ENCODE results near the gene C9orf72. TPM values are rescaled to one million over a fixed set of nuclear protein-coding genes. Genes with fewer than 3 reads are reported as not detected.

Gene C9orf72
- total and polyA plus RNA-seq, 2 of the 4 experiments (the other 2 are of a cell fraction): 2.0 to 3.4 TPM

DNA sequence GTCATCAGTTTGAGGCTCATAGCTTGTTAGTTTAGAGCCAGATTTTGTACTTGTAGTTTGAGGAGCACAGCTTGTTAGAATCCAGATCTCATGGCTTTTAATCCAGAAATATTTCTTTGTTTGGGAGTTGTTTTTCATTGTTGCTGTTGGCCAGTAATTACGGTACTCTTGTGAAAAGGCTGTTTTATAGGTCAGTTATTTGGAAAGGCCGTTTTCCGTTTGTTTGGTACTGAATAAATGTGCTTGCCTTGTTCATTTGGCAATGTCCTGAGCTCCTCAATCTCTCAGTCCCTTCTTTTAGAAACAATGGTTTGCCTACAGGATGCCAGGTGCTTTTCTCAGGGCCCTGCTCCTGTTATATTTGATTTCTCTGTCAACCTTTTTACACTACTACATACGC is 39.1 kb downstream of the C9orf72 start:
- Histone ChIP-seq H3K79me1 (ENCODE audit: low read depth in 1 of 2, low read length in 2 of 2) (no peaks in the 10 kb centered on the region), H3K9me3 (ENCODE audit: control insufficient read depth, insufficient read depth, low read length) (no peaks in the 10 kb centered on the region), H3K9me1 (ENCODE audit: insufficient read depth, low read length) (no peaks in the 10 kb centered on the region), H3K9ac (ENCODE audit: low read depth, low read length) (no peak overlapping the region), H3K27me3 (ENCODE audit: control insufficient read depth, insufficient read depth, low read length) (peaks cover 6% of the 10 kb centered on the region), H3K36me3 (ENCODE audit: control insufficient read depth, insufficient read depth, low read length) (no peaks in the 10 kb centered on the region), H3K27ac (ENCODE audit: insufficient read depth, low read length) (no peak overlapping the region), H2BK120ac (ENCODE audit: low read depth, low read length) (no peak overlapping the region), H2AK5ac (ENCODE audit: low read depth, low read length) (no peak overlapping the region), H4K8ac (ENCODE audit: low read depth in 2 of 2, low read length in 2 of 2) (no peak overlapping the region), H3K4me1 (ENCODE audit: control insufficient read depth, insufficient read depth, low read length) (no peaks in the 10 kb centered on the region), H3K4ac (ENCODE audit: low read depth, low read length) (no peak overlapping the region), H4K5ac (ENCODE audit: low read depth, low read length) (no peak overlapping the region), H2BK5ac (ENCODE audit: low read depth, low read length, poor library complexity, severe bottlenecking) (no peak overlapping the region), H3K4me2 (ENCODE audit: low read depth, low read length) (no peak overlapping the region), H2AK9ac (replicated peaks; ENCODE audit: low read depth, low read length, poor library complexity) (no peak overlapping the region), H2BK20ac (ENCODE audit: low read depth, low read length) (no peak overlapping the region), H3K23ac (ENCODE audit: low read depth, low read length) (no peak overlapping the region), H2BK15ac (ENCODE audit: low read depth, low read length) (no peak overlapping the region), H3K4me3 (ENCODE audit: insufficient read depth, low read depth, low read length) (no peak overlapping the region), H3K18ac (ENCODE audit: low read depth, low read length) (no peak overlapping the region), H3K14ac (replicated peaks; ENCODE audit: low read depth, low read length) (no peak overlapping the region), H4K20me1 (ENCODE audit: insufficient read depth, low read length) (no peaks in the 10 kb centered on the region), H4K91ac (ENCODE audit: insufficient read depth, low read depth, low read length) (no peak overlapping the region), H2AFZ (replicated peaks; ENCODE audit: low read length, poor library complexity) (no peak overlapping the region), H3K56ac (ENCODE audit: extremely low read depth, insufficient read depth, low read length) (no peak overlapping the region)
- DNase-seq (no peak), ATAC-seq (ENCODE audit: low read depth) (no peak)
- TF ChIP-seq RCOR1 (IDR thresholded peaks at IDR 0.05; ENCODE audit: insufficient replicate concordance, low read length) (no peak), RAD21 (IDR thresholded peaks at IDR 0.05; ENCODE audit: low read length) (no peak), BHLHE40 (IDR thresholded peaks at IDR 0.05; ENCODE audit: low read depth, low read length) (no peak), MAZ (IDR thresholded peaks at IDR 0.05; ENCODE audit: borderline replicate concordance, low read depth, low read length) (no peak), MAFK (IDR thresholded peaks at IDR 0.05; ENCODE audit: low read depth, low read length) (no peak), POLR2A (IDR thresholded peaks at IDR 0.05; ENCODE audit: low read depth, low read length) (no peak), FOS (IDR thresholded peaks at IDR 0.05; ENCODE audit: low read depth, low read length) (no peak), MXI1 (IDR thresholded peaks at IDR 0.05; ENCODE audit: borderline replicate concordance, low read depth, low read length) (no peak), NFE2L2 (IDR thresholded peaks at IDR 0.05; ENCODE audit: low read depth, low read length) (no peak)
- TF ChIP-seq, protein P1, sequence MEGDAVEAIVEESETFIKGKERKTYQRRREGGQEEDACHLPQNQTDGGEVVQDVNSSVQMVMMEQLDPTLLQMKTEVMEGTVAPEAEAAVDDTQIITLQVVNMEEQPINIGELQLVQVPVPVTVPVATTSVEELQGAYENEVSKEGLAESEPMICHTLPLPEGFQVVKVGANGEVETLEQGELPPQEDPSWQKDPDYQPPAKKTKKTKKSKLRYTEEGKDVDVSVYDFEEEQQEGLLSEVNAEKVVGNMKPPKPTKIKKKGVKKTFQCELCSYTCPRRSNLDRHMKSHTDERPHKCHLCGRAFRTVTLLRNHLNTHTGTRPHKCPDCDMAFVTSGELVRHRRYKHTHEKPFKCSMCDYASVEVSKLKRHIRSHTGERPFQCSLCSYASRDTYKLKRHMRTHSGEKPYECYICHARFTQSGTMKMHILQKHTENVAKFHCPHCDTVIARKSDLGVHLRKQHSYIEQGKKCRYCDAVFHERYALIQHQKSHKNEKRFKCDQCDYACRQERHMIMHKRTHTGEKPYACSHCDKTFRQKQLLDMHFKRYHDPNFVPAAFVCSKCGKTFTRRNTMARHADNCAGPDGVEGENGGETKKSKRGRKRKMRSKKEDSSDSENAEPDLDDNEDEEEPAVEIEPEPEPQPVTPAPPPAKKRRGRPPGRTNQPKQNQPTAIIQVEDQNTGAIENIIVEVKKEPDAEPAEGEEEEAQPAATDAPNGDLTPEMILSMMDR (conservative IDR thresholded peaks at IDR 0.05; ENCODE audit: low read depth, low read length): no peak
- TF ChIP-seq, protein P2, sequence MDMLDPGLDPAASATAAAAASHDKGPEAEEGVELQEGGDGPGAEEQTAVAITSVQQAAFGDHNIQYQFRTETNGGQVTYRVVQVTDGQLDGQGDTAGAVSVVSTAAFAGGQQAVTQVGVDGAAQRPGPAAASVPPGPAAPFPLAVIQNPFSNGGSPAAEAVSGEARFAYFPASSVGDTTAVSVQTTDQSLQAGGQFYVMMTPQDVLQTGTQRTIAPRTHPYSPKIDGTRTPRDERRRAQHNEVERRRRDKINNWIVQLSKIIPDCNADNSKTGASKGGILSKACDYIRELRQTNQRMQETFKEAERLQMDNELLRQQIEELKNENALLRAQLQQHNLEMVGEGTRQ (IDR thresholded peaks at IDR 0.05; ENCODE audit: low read depth, low read length): no peak
- CTCF ChIA-PET: no interaction called here
- WGBS, 2 experiments (ENCODE audit: extremely low coverage in 2 of 2, insufficient read length in 1 of 2): no CpG with 5 or more reads among the region's 4 CpGs
- dilution Hi-C loops (cut with HindIII; ENCODE audit: low sequenced_read_pairs, unreplicated experiment): no loop called here
- POLR2A ChIA-PET (ENCODE audit: unreplicated experiment): no interaction called here
- no TSS peak for BruUV-seq (replicated peaks)
- in situ Hi-C loops (cut with MboI; ENCODE audit: low sequenced_read_pairs): no loop called here
- intact Hi-C loops (cut with micrococcal nuclease): no loop called here
